ENCODE measurements around the gene CACNA2D2. TPM values are rescaled to one million over a fixed set of nuclear protein-coding genes. Genes with fewer than 3 reads are reported as not detected.

Gene CACNA2D2
- total and polyA plus RNA-seq, 9 donors, result 0.95 to 8.6 (median 3.8) TPM

- H3K27ac ChIP-seq, result no peak overlapping the region
- H3K27me3 ChIP-seq, result no peaks in the 10 kb centered on the region
- no peaks in the 10 kb centered on the region for H3K9me3 ChIP-seq
- WGBS, 3 donors, result 84 to 89% (median 85%) methylated on average over 6 of the region's 6 CpGs
- no peaks in the 10 kb centered on the region for H3K36me3 ChIP-seq
- H3K4me3 ChIP-seq, result no peak overlapping the region
- TF ChIP-seq EP300 (IDR thresholded peaks at IDR 0.05) (no peak), CTCF (IDR thresholded peaks at IDR 0.05) (no peak), POLR2A (IDR thresholded peaks at IDR 0.05) (no peak)
- no peaks in the 10 kb centered on the region for H3K4me1 ChIP-seq (ENCODE audit: insufficient read depth)
- intact Hi-C loops (cut with DNase I), result no loop called here
- DNase-seq, result no peak
Measured at GRCh38 chr3:50466177-50466576, 37.3 kb downstream of the CACNA2D2 start.

GRCh38 chr3:50464569-50464968, 38.9 kb downstream of the CACNA2D2 start:
- TF ChIP-seq POLR2A (IDR thresholded peaks at IDR 0.05) (no peak), EP300 (IDR thresholded peaks at IDR 0.05) (no peak), CTCF (IDR thresholded peaks at IDR 0.05) (no peak)
- intact Hi-C loops (cut with DNase I), result no loop called here
- WGBS, 3 donors, result 64 to 77% (median 71%) methylated on average over 6 of the region's 6 CpGs
- H3K36me3 ChIP-seq, result no peaks in the 10 kb centered on the region
- no peak for DNase-seq
- H3K27ac ChIP-seq, result no peak overlapping the region
- H3K27me3 ChIP-seq, result no peaks in the 10 kb centered on the region
- H3K9me3 ChIP-seq, result no peaks in the 10 kb centered on the region
- H3K4me1 ChIP-seq (ENCODE audit: insufficient read depth), result no peaks in the 10 kb centered on the region
- no peak overlapping the region for H3K4me3 ChIP-seq

- H3K4me3 ChIP-seq, result no peak overlapping the region
- TF ChIP-seq POLR2A (IDR thresholded peaks at IDR 0.05) (no peak), CTCF (IDR thresholded peaks at IDR 0.05) (no peak), EP300 (IDR thresholded peaks at IDR 0.05) (no peak)
- H3K4me1 ChIP-seq (ENCODE audit: insufficient read depth), result no peaks in the 10 kb centered on the region
- intact Hi-C loops (cut with DNase I), result no loop called here
- DNase-seq, result no peak
- H3K36me3 ChIP-seq, result no peaks in the 10 kb centered on the region
- no peaks in the 10 kb centered on the region for H3K27me3 ChIP-seq
- WGBS, 3 donors, result 46 to 62% (median 58%) methylated on average over 3 of the region's 3 CpGs
- no peak overlapping the region for H3K27ac ChIP-seq
- no peaks in the 10 kb centered on the region for H3K9me3 ChIP-seq
Measured at GRCh38 chr3:50459785-50460184, 43.6 kb downstream of the CACNA2D2 start.

GRCh38 chr3:50457988-50458387, 45.4 kb downstream of the CACNA2D2 start:
- 83 to 86% (median 83%) methylated on average over 7 of the region's 7 CpGs for WGBS, 3 donors
- no peak for DNase-seq
- TF ChIP-seq CTCF (IDR thresholded peaks at IDR 0.05), result no peak
- TF ChIP-seq POLR2A (IDR thresholded peaks at IDR 0.05), result no peak
- TF ChIP-seq EP300 (IDR thresholded peaks at IDR 0.05), result no peak
- Histone ChIP-seq H3K27me3 (no peaks in the 10 kb centered on the region), H3K9me3 (no peaks in the 10 kb centered on the region), H3K27ac (no peak overlapping the region), H3K4me1 (ENCODE audit: insufficient read depth) (no peaks in the 10 kb centered on the region), H3K36me3 (no peaks in the 10 kb centered on the region), H3K4me3 (no peak overlapping the region)
- intact Hi-C loops (cut with DNase I), result no loop called here
